ENCODE measurements around the gene NFATC2.

Gene NFATC2

DNA sequence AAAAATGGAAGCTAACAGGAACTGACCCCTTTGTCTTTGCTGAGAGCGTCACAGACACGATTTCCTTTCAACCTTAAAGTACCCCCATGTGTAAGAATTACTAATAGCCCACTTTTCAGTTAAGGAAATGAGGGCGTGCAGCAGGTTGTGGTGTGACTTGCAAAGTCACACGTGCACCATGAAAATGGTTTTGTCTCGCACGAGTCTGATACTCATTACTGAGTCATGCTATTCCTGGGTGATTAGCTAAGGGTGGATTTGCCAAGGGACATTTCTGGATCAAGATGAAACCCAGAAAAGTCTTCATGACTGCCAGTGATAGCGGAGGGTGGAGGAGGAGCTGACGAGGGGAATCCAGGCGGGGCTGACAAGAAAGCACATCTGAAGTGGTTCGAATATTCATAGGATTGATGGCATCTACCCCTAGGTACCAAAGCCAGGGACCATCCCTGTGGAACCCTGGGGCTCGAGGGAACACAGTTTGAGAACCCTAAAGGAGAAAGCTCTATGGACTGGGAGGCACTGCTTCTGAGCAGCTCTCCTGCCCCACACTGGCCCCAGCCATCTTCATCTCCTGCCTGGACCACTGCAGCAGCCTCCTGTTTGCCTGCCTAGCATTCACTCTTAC lies 12.1 kb upstream of the NFATC2 start:
- TF ChIP-seq TCF4 (CRISPR knock-in tag; IDR thresholded peaks at IDR 0.05; ENCODE audit: borderline replicate concordance) (no peak), TOX (CRISPR knock-in tag; IDR thresholded peaks at IDR 0.05; ENCODE audit: borderline replicate concordance) (no peak), ZC3H10 (CRISPR knock-in tag; IDR thresholded peaks at IDR 0.05) (no peak), ZNF8 (CRISPR knock-in tag; IDR thresholded peaks at IDR 0.05) (no peak), ZNF565 (CRISPR knock-in tag; conservative IDR thresholded peaks at IDR 0.05; ENCODE audit: low read depth) (no peak), ZNF70 (CRISPR knock-in tag; IDR thresholded peaks at IDR 0.05) (no peak), BACH2 (CRISPR knock-in tag; IDR thresholded peaks at IDR 0.05; ENCODE audit: borderline replicate concordance) (no peak), RARB (CRISPR knock-in tag; IDR thresholded peaks at IDR 0.05) (no peak), PPARA (CRISPR knock-in tag; IDR thresholded peaks at IDR 0.05; ENCODE audit: borderline replicate concordance) (no peak), ARNTL (CRISPR knock-in tag; IDR thresholded peaks at IDR 0.05; ENCODE audit: borderline replicate concordance, low read depth) (no peak), ZFP30 (CRISPR knock-in tag; IDR thresholded peaks at IDR 0.05) (no peak), OSR1 (CRISPR knock-in tag; IDR thresholded peaks at IDR 0.05) (no peak), ESRRG (CRISPR knock-in tag; IDR thresholded peaks at IDR 0.05) (no peak), GLIS3 (CRISPR knock-in tag; IDR thresholded peaks at IDR 0.05) (no peak), SNAI2 (CRISPR knock-in tag; IDR thresholded peaks at IDR 0.05) (no peak)
- TF ChIP-seq, protein P1, sequence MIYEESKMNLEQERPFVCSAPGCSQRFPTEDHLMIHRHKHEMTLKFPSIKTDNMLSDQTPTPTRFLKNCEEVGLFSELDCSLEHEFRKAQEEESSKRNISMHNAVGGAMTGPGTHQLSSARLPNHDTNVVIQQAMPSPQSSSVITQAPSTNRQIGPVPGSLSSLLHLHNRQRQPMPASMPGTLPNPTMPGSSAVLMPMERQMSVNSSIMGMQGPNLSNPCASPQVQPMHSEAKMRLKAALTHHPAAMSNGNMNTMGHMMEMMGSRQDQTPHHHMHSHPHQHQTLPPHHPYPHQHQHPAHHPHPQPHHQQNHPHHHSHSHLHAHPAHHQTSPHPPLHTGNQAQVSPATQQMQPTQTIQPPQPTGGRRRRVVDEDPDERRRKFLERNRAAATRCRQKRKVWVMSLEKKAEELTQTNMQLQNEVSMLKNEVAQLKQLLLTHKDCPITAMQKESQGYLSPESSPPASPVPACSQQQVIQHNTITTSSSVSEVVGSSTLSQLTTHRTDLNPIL (CRISPR knock-in tag; IDR thresholded peaks at IDR 0.05; ENCODE audit: low read depth) = no peak
- TF ChIP-seq, protein P2, sequence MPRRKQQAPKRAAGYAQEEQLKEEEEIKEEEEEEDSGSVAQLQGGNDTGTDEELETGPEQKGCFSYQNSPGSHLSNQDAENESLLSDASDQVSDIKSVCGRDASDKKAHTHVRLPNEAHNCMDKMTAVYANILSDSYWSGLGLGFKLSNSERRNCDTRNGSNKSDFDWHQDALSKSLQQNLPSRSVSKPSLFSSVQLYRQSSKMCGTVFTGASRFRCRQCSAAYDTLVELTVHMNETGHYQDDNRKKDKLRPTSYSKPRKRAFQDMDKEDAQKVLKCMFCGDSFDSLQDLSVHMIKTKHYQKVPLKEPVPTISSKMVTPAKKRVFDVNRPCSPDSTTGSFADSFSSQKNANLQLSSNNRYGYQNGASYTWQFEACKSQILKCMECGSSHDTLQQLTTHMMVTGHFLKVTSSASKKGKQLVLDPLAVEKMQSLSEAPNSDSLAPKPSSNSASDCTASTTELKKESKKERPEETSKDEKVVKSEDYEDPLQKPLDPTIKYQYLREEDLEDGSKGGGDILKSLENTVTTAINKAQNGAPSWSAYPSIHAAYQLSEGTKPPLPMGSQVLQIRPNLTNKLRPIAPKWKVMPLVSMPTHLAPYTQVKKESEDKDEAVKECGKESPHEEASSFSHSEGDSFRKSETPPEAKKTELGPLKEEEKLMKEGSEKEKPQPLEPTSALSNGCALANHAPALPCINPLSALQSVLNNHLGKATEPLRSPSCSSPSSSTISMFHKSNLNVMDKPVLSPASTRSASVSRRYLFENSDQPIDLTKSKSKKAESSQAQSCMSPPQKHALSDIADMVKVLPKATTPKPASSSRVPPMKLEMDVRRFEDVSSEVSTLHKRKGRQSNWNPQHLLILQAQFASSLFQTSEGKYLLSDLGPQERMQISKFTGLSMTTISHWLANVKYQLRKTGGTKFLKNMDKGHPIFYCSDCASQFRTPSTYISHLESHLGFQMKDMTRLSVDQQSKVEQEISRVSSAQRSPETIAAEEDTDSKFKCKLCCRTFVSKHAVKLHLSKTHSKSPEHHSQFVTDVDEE (CRISPR knock-in tag; IDR thresholded peaks at IDR 0.05) = no peak
- TF ChIP-seq, protein P3, sequence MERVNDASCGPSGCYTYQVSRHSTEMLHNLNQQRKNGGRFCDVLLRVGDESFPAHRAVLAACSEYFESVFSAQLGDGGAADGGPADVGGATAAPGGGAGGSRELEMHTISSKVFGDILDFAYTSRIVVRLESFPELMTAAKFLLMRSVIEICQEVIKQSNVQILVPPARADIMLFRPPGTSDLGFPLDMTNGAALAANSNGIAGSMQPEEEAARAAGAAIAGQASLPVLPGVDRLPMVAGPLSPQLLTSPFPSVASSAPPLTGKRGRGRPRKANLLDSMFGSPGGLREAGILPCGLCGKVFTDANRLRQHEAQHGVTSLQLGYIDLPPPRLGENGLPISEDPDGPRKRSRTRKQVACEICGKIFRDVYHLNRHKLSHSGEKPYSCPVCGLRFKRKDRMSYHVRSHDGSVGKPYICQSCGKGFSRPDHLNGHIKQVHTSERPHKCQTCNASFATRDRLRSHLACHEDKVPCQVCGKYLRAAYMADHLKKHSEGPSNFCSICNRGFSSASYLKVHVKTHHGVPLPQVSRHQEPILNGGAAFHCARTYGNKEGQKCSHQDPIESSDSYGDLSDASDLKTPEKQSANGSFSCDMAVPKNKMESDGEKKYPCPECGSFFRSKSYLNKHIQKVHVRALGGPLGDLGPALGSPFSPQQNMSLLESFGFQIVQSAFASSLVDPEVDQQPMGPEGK (CRISPR knock-in tag; IDR thresholded peaks at IDR 0.05; ENCODE audit: borderline replicate concordance) = no peak
- TF ChIP-seq, protein P4, sequence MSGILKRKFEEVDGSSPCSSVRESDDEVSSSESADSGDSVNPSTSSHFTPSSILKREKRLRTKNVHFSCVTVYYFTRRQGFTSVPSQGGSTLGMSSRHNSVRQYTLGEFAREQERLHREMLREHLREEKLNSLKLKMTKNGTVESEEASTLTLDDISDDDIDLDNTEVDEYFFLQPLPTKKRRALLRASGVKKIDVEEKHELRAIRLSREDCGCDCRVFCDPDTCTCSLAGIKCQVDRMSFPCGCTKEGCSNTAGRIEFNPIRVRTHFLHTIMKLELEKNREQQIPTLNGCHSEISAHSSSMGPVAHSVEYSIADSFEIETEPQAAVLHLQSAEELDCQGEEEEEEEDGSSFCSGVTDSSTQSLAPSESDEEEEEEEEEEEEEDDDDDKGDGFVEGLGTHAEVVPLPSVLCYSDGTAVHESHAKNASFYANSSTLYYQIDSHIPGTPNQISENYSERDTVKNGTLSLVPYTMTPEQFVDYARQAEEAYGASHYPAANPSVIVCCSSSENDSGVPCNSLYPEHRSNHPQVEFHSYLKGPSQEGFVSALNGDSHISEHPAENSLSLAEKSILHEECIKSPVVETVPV (CRISPR knock-in tag; IDR thresholded peaks at IDR 0.05) = no peak
- TF ChIP-seq, protein P5, sequence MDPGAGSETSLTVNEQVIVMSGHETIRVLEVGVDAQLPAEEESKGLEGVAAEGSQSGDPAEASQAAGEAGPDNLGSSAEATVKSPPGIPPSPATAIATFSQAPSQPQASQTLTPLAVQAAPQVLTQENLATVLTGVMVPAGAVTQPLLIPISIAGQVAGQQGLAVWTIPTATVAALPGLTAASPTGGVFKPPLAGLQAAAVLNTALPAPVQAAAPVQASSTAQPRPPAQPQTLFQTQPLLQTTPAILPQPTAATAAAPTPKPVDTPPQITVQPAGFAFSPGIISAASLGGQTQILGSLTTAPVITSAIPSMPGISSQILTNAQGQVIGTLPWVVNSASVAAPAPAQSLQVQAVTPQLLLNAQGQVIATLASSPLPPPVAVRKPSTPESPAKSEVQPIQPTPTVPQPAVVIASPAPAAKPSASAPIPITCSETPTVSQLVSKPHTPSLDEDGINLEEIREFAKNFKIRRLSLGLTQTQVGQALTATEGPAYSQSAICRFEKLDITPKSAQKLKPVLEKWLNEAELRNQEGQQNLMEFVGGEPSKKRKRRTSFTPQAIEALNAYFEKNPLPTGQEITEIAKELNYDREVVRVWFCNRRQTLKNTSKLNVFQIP (CRISPR knock-in tag; IDR thresholded peaks at IDR 0.05; ENCODE audit: borderline replicate concordance, low read depth) = no peak
- ATAC-seq = peak; percentile 4; the same call in 2 of the 3 replicates

DNA sequence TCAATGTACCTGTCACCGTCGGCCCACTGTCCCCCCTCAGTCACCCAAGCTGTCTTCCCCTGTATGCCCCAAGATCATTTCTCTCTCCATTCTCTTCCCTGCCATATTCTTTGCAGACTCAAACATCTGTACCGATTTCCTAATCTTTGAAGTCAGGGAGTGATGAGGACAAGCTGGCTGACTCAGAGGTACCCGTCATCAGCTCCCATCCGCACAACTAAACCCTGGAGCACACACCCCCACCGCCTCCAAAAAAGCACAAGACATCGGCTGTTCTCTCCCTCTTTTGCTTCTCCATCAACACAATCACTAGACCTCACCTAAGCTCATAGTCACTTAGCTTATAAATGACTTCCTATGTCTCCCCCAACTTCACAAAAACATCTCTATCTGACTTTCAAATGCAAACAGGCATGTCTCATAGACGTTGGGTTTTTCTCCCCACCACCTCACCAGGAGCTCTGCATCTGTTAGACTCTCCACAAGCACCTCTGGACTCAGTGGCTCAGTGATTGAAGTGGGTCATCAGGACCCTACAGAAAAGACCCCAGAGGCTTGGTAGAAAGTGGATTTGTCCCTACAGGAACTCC lies 11.5 kb upstream of the NFATC2 start:
- peak; percentile 2; the same call in 2 of the 3 replicates for ATAC-seq

DNA sequence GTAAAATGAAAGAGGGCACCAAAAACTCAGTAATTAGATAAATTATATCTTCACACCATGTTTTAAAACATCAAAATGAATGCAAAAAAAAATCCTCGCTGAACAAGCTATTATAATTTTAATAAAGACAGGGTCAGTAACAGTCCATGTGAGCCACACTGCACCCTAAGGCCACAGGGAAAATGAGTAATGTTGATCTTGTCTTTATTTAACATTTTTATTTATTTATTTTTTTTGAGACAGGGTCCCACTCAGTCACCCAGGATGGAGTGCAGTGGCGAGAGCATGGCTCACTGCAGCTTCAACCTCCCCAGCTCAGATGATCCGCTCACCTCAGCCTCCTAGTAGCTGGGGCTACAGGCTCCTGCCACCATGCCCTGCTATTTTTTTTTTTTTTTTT lies 8.7 kb upstream of the NFATC2 start:
- ATAC-seq = no peak
- TF ChIP-seq, protein P5 (CRISPR knock-in tag; IDR thresholded peaks at IDR 0.05; ENCODE audit: borderline replicate concordance, low read depth) = no peak
- TF ChIP-seq ZNF565 (CRISPR knock-in tag; conservative IDR thresholded peaks at IDR 0.05; ENCODE audit: low read depth) (no peak), ESRRG (CRISPR knock-in tag; IDR thresholded peaks at IDR 0.05) (no peak), ZC3H10 (CRISPR knock-in tag; IDR thresholded peaks at IDR 0.05) (no peak), SNAI2 (CRISPR knock-in tag; IDR thresholded peaks at IDR 0.05) (no peak)
- TF ChIP-seq, protein P1 (CRISPR knock-in tag; IDR thresholded peaks at IDR 0.05; ENCODE audit: low read depth) = no peak

More for the DNA sequence above, 11.5 kb upstream of the NFATC2 start:
- no peak for TF ChIP-seq TCF4 (CRISPR knock-in tag; IDR thresholded peaks at IDR 0.05; ENCODE audit: borderline replicate concordance)
